Measurements from ENCODE around the gene CCDC13.

GRCh38 chr3:42764115-42764514, 8.9 kb downstream of the CCDC13 start:
- TF ChIP-seq CTCF (IDR thresholded peaks at IDR 0.05; ENCODE audit: insufficient read depth, low read depth, low read length) (no peak), EZH2 (IDR thresholded peaks at IDR 0.05; ENCODE audit: insufficient read depth, low read length) (no peak)
